ENCODE results near the gene OSBP2.

The OSBP2 gene

DNA sequence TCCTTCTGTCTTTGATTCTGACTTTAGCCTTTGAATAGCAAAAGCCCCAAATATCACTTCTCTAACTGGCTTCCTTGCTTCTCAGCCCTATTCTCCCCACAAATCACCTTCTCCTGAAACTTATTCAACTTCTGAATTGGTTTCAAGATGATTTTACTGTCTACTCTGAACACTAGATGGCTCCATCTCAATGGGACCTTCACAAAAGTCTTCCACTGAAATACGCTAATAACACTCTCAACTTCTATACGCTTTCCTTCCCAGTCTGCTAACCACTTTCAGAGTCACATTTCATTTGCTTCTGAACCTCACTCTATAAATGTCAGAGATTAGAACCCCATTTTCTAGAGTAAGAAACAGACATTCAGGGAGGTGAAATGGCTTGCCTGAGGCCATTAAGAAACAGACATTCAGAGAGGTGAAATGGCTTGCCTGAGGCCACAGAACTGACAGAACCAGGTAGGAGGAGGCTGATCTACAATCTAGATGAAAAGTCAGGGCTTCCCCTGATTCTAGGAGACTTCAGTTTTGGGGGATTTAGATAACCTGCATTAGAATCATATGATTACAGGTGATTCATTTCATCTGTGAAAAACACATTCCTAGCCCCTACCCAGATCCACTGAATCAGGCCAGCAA lies 253.3 kb downstream of the OSBP2 start:
- no peak for DNase-seq

DNA sequence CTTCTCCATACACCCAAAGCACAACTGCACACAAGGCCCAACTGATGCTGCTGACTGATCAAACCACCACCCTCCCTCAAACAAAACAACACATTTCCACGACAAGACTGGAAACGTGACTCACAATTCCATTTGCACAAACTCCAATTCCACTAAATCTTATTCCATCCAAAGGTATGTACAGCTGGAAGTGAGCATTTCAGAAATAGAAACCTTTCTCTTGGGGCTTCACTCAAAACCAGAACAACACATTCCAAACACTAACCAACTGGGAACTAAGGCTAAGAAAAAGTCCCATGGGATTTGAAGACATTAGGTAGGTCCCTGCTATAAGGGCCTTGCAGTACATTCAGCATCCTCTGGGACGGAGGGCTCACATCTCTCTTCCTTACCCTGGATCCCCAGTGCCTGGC lies 254.3 kb downstream of the OSBP2 start:
- DNase-seq, result no peak

DNA sequence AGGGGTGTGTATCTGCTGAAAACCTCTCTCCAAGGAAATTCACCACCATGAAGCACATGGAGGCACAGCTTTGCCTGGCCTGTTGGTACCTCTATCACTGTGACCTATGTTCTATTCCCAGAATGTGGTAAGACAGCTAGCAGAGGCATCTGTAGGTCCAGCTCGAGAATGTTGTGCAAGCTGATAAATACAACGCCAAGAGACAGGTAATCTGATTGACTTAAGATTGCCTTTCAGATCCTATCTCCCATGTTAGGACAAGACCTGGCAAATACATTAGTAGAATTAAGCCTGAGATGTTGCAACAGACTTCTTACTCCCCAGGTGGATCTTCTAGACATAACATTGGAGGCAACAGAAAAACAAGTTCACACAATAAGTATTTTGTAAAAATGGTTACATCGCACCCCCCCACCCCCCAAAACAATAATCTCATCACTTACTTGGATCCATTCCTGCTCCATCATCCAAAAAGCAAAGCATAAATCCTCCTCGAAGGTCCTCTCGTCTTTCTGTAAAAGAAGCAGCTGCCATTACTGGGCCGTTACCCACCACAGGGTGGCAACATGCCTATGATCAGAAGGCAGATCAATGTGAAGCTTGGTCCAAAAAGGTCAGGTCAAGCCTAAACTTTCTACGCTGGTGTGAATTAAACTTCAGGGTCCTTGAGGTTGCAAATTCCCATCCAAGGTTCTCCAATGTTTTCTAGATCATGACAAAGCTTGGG lies 255.4 kb downstream of the OSBP2 start:
- no peak for DNase-seq

DNA sequence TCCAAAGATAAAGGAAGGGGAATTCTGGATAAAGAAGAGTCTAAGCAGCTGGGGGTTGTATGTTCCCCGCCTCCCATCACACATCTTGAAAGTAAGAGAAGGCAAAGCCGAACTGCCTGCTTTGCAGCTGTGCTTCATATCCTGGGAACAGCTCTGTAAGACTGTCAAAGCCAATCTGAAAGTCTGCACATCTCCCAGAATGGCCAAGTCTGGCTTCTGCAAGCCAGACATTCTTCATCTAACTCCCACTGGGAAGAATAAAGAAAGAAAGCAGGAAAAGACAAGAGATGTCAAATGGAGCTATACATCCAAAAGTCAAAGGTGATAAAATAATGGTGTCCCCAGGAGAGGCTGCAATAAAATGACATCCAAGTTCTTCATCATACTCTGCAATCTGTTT lies 258.5 kb downstream of the OSBP2 start:
- no peak for DNase-seq

DNA sequence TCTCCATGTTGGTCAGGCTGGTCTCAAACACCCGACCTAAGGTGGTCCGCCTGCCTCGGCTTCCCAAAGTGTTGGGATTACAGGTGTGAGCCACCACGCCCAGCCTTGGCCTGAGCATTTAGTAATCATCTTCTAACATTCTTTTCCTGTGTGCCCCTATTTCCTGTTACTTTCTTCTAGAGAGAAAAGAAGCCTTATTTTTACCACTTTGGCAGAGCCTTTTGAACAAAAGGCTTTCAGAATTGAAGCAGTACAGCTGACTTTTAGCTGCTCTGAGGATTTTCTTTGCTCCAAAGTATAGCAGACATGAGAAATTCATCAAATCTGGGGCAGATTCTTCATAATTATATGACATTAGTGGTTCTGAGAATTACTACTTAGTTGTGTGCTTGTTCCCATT lies 260.5 kb downstream of the OSBP2 start:
- no peak for DNase-seq

Measured in activated naive CD4-positive, alpha-beta T cell treated with Interleukin-2 at 50 U/mL for 16 hours (primary cell).